ENCODE results near the gene RAMP3. TPM values are rescaled to one million over a fixed set of nuclear protein-coding genes. Genes with fewer than 3 reads are reported as not detected.

Gene RAMP3
- total RNA-seq, 6 experiments from 2014 or later, result 3.6 to 25.9 (median 23.4) TPM

DNA sequence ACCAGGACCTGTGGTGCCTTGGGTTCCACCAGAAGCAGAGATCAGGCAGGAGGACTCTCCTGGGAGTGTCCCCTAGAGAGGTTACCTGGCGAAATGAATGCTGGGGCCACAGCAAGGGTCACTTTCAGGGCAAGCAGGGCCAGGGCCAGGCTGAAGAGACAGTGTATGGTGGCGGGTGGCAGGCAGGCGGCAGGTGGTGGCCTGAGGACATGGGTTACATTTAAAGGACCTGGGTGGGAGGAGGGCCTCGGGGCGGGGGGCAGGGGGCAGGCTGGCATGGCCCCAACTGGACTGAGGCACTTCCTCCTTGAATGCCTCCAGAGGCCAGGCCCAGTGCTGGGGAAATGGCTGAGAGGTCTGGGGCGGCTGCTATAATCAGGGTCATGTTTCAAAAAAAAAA lies 31.4 kb upstream of the RAMP3 start:
- WGBS (ENCODE audit: insufficient coverage, low coverage, low lambda C conversion rate, missing lambda C conversion rate), result 93% methylated on average over 3 of the region's 6 CpGs

DNA sequence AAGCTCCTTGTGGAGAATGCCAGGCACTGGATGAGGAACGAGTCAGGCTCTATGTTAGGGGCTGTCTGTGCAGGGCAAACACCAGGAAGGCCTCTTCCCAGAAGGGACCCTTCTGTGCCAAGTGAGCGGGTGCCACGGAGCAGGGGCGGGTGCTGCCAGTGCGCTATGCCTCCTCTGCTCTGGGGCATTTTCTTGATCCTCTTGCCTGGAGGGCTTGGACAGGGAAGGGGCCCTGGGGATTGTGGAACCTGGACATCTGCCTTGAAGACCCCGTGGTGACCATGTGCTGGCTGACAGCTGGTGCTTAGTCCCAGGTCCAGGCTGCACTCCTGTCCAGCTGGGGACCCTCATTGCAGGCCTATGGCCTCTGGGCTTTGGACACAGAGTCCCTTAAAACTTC lies 30.7 kb upstream of the RAMP3 start:
- TF ChIP-seq, protein P1, sequence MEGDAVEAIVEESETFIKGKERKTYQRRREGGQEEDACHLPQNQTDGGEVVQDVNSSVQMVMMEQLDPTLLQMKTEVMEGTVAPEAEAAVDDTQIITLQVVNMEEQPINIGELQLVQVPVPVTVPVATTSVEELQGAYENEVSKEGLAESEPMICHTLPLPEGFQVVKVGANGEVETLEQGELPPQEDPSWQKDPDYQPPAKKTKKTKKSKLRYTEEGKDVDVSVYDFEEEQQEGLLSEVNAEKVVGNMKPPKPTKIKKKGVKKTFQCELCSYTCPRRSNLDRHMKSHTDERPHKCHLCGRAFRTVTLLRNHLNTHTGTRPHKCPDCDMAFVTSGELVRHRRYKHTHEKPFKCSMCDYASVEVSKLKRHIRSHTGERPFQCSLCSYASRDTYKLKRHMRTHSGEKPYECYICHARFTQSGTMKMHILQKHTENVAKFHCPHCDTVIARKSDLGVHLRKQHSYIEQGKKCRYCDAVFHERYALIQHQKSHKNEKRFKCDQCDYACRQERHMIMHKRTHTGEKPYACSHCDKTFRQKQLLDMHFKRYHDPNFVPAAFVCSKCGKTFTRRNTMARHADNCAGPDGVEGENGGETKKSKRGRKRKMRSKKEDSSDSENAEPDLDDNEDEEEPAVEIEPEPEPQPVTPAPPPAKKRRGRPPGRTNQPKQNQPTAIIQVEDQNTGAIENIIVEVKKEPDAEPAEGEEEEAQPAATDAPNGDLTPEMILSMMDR (IDR thresholded peaks at IDR 0.05), result no peak
- no peak for TF ChIP-seq POLR2A (IDR thresholded peaks at IDR 0.05)
- H3K36me3 ChIP-seq, result no peaks in the 10 kb centered on the region
- intact Hi-C loops (cut with DNase I), result no loop called here
- H3K4me1 ChIP-seq, result no peaks in the 10 kb centered on the region
- DNase-seq, result no peak
- WGBS (ENCODE audit: insufficient coverage, low coverage, low lambda C conversion rate, missing lambda C conversion rate), result no CpG with 5 or more reads among the region's 6 CpGs
- ATAC-seq, result no peak
- no peaks in the 10 kb centered on the region for H3K27me3 ChIP-seq
- no peak overlapping the region for H3K27ac ChIP-seq
- H3K9me3 ChIP-seq, result no peaks in the 10 kb centered on the region
- H3K4me3 ChIP-seq, result no peak overlapping the region

More for the DNA sequence above, 31.4 kb upstream of the RAMP3 start:
- no peak for ATAC-seq
- Histone ChIP-seq H3K27me3 (no peaks in the 10 kb centered on the region), H3K27ac (no peak overlapping the region), H3K4me3 (no peak overlapping the region), H3K36me3 (no peaks in the 10 kb centered on the region), H3K9me3 (no peaks in the 10 kb centered on the region), H3K4me1 (no peaks in the 10 kb centered on the region)
- no peak for DNase-seq
- intact Hi-C loops (cut with DNase I), result no loop called here
- no peak for TF ChIP-seq POLR2A (IDR thresholded peaks at IDR 0.05)
- TF ChIP-seq, protein P1 (IDR thresholded peaks at IDR 0.05), result no peak

DNA sequence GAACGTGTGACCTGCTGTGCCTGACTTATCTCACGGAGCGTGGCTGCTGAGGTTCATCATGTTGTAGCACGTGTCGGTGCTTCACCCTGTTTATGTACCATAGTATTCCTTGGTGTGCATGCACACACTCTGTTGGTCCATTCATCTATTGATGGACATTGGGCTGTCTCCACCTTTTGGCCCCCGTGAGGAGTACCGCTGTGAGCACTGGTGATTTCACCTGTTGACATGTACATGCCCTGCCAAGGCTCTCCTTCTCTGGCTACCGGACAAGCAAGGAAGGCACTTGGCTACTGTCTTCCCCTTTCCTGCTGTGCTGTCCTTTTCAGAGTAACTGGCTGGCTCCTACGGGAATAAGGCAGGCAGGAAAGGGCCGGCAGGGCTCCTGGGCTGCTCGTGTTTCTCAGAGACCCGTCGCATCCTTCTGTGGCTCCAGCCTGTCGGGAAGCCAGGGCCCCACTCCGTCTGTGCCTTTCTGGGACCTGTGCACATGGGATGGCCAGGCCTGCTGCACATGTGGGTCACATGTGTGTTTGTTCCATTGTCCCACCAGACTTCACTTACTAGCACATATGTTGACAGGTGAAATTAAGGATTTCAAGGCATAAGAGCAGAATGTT lies 28.3 kb upstream of the RAMP3 start:
- intact Hi-C loops (cut with DNase I), result no loop called here
- TF ChIP-seq, protein P1 (IDR thresholded peaks at IDR 0.05), result no peak
- no peak for TF ChIP-seq POLR2A (IDR thresholded peaks at IDR 0.05)

DNA sequence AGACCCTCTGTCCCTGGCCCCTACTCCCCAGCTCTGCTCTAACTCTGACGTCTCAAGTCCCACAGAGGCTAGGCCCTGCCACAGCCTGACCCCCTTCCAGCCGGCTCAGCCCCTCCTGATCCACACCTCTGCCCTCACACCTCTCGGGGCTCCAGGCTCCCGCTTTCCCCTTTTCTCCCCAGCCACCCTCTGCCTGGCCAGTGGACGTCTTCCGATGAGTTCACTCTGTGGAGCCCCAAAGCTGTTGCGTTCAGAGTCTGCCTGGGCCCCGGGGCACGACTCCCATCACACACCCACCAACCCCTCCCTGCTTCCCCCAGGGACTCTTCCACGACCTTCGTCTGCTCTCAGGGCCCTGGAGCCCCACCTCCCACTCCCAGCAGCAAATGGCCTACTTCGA lies 27.7 kb upstream of the RAMP3 start:
- Histone ChIP-seq H3K27me3 (no peaks in the 10 kb centered on the region), H3K4me3 (no peak overlapping the region), H3K9me3 (no peaks in the 10 kb centered on the region), H3K27ac (no peak overlapping the region), H3K4me1 (peaks cover 0 to 8% (median 0%) of the 10 kb centered on the region in 4 donors), H3K36me3 (no peaks in the 10 kb centered on the region)
- 81% methylated on average over 4 of the region's 12 CpGs for WGBS (ENCODE audit: insufficient coverage, low coverage, low lambda C conversion rate, missing lambda C conversion rate)
- intact Hi-C loops (cut with DNase I), result loop anchor here (10.0 kb wide), 2 partner anchors 155 to 275 kb away; partner anchors contain the start of gene MYO1G (in 2 of the 2)
- no peak for TF ChIP-seq POLR2A (IDR thresholded peaks at IDR 0.05)
- TF ChIP-seq, protein P1 (IDR thresholded peaks at IDR 0.05), result no peak
- ATAC-seq, result no peak
- DNase-seq, result no peak

More for the DNA sequence above, 28.3 kb upstream of the RAMP3 start:
- 90% methylated on average over 12 of the region's 15 CpGs for WGBS (ENCODE audit: insufficient coverage, low coverage, low lambda C conversion rate, missing lambda C conversion rate)
- Histone ChIP-seq H3K9me3 (no peaks in the 10 kb centered on the region), H3K4me3 (no peak overlapping the region), H3K4me1 (peaks cover 0 to 8% (median 0%) of the 10 kb centered on the region in 4 donors), H3K27ac (no peak overlapping the region), H3K36me3 (no peaks in the 10 kb centered on the region), H3K27me3 (no peaks in the 10 kb centered on the region)
- DNase-seq (no peak), ATAC-seq (no peak)
